NCI-H446 (cell line): ENCODE data around the gene TARS3.
"Not testable (repeated sequence)": the region's sequence is repeated elsewhere in the genome, so short reads cannot be mapped to it uniquely, and the experiment has no call there.

Source experiments
- DNase-seq, 2 experiments: peaks; one replicate each; lab custom pipeline; 2025; lab: John Stamatoyannopoulos, UW

The TARS3 gene

DNA sequence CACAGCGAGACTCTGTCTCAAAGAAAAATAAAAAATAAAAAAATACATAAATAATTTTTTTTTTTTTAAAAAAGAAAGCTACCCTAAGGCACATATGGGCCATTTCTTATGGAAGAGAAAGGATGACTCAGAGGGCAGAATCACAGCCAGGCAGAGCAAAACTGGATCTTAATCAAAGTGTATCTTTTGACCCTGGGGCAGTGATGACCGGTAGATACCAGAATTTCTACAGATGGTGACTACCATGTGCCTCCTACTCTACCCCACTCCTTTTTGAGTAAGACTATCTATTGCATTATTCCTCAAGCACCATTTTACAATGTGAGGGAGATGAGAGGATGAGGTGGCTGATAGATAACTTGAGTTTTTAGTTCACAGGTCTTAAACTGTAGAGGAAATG, 26.0 kb downstream of the TARS3 start:
- no peak for DNase-seq

DNA sequence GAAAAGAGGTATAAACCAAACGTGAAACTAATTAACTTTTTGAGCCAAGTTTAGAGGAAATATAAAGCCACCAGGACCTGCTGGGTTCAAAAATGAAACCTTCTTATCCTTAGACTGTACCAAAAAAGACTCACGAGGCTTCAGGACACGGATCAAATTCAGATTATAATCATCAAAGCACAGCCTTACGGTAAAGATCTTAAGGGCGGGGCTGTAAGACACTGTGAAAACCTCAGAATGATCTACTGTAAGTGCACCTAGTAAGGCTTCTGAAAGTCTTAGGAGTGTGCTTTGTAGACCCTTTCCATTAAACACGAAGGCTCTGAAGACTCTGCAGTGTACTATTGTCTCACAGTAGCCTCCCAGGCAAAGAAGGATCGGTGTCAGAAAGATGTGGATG, 26.8 kb downstream of the TARS3 start:
- no peak for DNase-seq

DNA sequence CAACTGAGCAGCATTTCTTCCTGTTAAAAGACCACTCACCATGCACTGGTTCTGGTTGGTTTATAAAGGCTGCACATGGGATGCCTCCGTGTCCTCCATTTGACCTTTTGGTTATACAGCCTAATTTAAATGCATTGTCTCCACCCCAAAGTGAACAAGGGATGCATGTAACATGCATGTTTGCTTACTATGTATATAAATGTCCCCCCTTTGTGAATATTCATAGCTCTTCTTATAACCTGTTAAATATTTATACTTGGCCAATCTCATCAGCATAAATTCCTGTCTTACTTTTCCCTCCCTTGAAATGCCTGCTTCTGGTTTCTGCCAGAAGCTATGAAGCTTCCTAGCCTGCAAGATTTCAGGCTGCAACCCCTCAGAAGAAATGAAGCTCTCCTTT, 27.4 kb downstream of the TARS3 start:
- DNase-seq, result no peak

DNA sequence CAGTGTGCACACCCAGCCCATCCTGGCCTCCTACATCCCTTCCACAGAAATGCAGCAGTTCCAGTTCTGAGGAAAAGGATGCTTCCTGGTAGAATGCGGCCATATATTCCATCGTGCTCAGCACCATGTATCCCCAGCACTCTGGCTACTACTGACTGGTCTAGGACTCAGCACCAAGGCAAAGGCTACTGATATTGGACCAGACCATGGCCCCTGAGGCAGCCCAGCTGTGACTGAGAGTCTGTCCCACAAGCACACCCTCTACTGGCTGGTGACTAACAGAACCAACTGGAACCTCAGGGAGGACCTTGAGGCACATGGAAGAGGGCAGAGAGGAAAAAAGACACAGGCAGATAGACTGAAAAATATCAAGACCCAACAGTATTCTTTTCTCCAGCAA, 30.0 kb downstream of the TARS3 start:
- DNase-seq, result no peak

DNA sequence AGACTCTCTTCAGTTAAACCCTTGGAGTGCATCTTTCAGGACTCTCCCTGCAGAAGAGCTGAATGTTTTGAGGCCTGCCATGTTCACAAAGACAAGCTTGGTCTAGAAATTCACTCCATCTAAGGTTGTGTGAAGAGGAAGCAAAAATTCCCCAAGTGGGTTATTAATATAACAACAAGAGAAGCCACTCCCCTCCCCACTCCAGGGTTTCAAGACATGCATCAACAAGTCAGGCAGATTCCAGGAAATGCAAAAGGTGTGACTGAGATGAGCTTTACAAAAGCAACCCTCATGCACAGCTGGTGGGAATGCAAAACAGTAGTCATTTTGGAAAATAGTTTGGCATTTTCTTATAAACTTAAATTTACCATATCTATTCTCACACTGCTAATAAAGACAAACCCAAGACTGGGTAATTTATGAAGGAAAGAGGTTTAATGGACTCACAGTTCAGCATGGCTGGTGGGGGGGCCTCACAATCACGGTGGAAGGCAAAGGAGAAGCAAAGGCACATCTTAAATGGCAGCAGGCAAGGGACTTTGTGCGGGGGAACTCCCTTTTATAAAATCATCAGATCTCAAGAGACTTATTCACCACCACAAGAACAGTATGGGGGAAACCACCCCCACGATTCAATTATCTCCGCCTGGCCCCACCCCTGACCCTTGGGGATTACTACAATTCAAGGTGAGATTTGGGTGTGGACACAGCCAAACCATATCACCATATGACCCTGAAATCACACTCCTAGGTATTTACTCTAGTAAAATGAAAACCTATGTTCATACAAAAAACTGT, 31.3 kb downstream of the TARS3 start:
- no peak for DNase-seq

DNA sequence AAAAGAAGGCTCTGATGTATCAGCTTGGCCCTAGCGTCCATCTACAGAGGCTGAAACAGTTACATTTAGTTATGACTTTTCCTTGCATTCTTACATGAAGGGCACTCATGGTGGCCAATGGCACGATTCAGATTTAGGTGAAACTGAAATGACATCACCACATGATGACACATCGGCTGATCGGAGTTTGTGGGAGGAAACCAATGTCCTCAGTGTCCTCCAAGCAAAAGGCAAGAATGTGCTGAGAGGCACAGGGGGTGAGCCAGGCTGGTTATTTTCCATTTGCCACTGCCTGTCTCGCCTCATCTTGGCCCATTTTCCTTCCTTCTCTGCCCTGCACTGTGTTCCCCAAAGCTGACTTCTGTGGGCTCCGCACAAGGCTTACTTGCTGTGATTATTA, 34.4 kb downstream of the TARS3 start:
- no peak for DNase-seq

DNA sequence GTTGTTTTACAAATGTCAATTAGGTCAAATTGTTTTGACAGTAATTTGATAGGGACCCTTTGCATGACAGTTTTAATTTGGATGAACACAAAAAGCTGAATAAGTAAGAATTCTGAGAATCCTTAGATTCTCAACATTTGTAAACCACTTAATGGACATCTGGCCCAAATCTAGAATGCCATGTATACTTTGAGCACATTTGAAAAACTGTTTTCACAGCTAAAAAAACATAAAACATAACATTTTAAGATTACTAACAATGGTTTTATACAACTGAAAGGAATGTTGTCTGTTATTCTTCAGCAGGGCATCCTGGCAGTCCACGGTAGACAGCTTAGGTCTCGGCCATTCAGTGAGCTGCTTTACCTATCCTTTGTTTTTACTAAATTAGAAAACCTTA, 37.6 kb downstream of the TARS3 start:
- DNase-seq, result no peak

DNA sequence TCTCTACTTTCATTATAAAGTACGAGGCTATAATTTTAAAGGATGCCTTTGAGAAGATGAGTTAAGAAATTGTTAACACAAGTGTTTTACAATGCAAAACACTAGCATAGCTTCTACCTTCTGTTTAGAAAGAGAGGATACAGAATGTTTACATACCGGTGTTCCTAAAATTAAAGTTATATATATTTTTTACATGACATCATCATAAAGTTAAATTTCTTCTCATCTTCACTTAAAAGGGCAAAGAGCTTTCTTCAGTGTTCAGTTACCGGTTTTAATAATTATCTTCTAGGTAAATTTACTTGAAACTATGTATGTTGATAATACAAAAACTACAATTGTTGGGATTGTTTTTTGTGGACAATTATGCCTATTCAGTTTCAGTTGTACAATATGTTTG, 39.4 kb downstream of the TARS3 start:
- DNase-seq, result no peak

DNA sequence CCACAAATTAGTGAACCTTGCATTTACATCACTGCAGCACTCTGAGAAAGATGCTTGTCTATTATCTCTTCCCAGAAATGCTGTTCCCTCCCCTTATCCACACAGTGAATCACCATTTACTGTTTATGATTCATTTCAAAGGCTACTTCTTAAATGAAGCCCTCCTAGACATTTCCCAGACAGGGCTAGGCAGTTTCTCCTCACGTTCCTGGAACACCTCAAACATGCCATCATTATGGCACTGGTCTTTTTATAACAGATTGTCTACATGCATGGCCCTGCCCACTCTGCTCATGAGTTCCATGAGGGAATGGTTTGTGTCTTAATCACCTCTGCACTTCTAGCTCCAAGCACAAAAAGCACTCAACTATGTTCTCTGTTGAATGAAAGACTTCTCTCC, 39.9 kb downstream of the TARS3 start:
- DNase-seq, result no peak

DNA sequence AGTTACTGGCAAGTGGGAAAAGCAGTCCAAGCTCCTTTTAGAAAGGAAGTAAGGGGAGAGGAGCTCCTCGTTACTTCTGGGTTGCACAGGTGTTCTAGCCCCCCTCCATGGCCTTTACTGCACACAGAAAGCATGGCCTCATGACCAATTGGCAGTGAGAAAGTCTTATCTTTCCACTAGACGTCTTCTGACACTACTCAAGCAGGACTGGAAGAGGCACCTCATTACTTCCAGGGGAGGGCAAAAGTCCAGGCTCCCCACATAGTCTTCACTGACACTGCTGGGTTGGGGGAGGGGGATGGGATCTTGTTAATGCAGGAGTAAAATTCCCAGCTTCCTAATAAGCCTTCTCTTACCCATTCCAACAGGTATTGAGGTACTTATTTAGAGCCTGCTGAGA, 44.5 kb downstream of the TARS3 start:
- DNase-seq, result no peak

DNA sequence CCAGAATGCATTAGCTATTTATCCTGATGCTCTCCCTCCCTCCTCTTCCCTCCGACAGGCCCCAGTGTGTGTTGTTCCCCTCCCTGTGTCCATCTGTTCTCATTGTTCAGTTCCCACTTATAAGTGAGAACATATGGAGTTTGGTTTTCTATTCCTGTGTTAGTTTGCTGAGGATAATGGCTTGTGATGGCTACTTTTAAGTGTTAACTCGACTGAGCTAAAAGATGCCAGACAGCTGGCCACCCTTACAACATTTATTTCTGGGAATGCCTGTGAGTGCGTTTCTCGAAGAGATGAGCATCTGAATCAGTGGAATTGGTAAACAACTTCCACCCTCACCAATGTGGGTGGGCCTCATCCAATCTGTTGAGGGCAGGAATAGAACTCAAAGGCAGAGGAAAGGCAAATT, 47.3 kb downstream of the TARS3 start:
- DNase-seq, result peak in 1 of 2 experiments; percentile 46

DNA sequence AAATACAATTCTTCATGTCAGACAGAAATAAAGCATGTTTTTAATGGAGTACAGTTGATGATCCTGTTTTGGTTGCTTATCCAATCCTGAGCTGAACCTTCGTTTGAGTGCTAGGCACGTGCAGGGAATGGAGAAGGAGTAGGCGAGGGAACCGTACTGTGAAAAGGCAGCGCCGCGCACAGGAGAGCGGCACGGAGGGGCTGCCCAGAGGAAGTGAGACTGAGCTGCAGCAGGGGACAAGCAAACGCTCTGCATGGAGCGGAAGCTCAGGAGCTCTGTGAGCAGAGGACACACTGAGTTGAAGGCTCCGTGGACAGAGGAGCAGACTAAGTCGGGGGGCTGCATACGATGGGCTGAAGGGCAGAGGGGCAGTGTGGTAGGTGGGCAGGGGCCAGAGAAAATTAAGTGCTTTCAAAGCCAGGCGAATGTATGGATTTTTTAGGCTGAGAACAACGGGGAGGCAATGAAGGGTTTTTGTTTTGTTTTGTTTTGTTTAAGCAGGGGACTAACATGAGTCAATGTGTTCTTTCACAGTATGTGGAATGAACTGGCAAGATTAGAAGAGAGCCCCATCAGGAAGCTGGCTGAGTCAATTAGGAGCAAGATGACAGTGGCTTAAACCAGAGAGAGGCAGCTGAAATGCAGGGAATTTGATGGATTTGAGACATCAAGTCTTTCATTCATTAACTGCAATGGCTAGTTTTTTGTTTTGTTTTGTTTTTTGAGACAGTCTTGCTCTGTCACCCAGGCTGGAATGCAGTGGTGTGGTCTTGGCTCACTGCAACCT, 48.3 kb downstream of the TARS3 start:
- no peak for DNase-seq

DNA sequence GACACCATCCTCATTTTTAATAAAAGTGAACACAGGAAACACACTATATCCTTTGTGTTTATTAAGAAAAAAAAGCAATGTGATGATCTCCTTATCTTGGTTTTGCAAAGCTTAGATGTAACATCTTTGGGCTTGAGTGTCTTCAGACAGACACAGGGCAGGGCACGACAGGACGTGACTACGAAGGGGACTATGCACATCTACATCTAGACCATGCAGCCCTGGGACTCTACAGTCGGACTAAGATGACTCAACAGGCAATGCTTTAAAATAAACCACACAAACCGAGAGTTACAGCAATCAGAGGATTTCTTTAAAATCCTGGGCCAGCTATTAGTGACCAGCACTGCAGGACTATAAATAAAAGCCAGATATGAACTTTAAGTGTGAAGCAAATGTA, 49.3 kb downstream of the TARS3 start:
- no peak for DNase-seq

DNA sequence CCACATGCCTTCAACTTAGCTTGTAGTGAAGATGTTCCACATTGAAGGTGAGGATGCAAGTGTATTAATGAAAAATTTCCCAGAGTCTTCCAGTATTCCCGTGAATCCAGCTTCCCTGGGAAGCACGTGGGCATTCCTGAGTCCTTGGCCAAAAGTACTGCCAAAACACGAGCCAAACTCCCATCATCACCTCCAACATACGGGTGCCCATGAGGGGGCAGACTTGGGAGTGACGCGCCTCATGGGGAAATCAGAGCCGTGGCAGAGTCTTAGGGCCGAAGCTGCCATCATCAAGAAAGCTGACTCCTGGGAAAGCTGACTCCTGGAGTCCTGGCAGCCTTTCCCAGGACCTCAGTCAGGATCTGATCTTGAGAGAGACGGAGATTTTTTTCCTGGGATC, 52.0 kb downstream of the TARS3 start:
- DNase-seq, result no peak

DNA sequence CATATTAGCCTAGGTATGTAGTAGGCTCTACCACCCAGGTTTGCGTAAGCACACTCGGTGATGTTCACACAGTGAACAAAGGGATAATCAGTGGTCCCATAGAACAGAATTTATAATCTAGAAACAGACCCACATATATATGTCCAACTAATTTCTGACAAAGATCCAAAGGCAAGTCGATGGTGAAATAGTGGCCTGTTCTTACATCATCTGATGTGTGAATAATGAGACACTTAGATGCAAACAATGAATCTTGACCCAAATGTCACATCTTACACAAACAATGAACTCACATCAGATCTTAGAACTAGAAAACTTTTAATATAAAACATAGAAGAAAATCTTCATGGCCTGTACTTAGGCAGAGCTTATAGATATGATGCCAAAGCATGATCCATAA, 54.5 kb downstream of the TARS3 start:
- DNase-seq, result no peak

DNA sequence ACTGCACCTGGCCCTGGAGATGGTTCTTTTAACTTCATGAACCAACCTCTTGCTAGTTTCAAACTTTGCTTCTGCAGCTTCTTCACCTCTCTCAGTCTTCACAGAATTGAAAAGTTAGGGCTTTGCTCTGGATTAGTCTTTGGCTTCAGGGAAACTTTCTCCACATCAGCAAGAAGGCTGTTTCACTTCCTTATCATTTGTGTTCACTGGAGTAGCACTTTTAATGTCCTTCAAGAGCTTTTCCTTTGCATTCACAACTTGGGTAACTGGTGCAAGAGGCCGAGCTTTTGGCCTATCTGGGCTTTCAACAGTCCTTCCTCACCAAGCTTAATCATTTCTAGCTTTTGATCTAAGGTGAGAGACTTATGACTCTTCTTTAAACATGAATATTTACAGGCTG, 56.4 kb downstream of the TARS3 start:
- DNase-seq, result no peak

DNA sequence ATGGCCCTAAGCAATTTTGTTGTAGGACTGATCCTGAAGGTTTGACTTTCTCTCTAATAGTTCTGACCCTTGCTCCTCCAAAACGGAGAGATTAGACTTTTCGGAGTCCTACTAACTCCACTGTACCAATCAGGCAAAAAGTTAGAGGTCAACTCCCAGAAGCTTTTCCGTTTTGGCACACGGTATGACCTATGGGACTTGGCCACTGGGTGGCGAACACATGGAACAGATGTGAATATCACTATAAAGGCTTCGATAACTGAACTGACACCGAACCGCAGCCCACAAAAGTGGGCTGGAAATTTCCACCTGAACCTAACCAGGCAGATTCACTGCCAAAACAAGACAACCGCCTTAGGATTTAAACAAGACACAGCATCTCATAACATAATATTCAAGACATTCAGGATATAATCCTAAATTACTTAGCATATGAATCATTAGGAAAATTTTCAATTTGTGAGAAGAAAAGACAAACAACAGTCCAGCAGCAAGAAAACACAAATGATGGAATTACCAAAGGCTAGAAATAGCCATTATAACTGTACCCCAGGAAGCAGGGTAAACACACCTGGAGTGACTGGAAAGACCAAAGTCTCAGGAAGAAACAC, 59.9 kb downstream of the TARS3 start:
- DNase-seq, result no peak

DNA sequence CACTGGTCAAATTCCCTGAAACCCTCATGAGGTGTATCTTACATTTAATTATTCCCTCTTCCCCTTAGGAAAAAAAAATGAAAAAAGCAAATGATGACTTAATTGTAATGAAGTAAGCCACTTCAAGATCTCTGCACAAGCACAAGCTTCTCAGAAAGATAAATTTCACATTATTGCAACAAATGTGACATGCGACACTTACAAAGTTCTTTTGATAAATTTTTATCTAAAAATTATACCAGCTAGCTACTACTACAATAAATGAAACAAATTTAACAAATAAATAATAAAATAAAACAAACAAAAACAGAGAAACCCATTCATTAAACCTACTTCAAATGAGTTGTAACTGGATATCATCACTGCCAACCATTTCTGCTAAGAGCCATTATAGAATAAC, 62.1 kb downstream of the TARS3 start:
- DNase-seq, result no peak

DNA sequence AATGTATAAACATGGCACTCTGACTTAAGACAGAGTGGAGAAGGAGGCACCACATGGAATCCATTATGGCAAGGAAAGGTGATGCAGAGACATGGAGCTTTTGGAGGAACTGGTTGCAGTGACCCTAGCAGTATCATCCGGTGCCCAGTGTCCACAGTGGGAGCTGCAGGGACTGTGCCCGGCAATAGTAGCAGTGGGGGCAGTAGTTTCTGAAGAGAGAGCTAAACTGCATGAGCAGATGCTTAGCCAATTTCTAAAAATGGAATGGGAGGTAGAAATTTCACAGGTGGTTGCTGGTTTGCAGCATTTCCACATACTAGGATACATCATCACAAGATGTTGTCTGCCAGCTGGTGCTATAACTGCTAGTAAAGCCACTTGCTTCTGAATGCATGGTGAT, 64.3 kb downstream of the TARS3 start:
- DNase-seq, result no peak

DNA sequence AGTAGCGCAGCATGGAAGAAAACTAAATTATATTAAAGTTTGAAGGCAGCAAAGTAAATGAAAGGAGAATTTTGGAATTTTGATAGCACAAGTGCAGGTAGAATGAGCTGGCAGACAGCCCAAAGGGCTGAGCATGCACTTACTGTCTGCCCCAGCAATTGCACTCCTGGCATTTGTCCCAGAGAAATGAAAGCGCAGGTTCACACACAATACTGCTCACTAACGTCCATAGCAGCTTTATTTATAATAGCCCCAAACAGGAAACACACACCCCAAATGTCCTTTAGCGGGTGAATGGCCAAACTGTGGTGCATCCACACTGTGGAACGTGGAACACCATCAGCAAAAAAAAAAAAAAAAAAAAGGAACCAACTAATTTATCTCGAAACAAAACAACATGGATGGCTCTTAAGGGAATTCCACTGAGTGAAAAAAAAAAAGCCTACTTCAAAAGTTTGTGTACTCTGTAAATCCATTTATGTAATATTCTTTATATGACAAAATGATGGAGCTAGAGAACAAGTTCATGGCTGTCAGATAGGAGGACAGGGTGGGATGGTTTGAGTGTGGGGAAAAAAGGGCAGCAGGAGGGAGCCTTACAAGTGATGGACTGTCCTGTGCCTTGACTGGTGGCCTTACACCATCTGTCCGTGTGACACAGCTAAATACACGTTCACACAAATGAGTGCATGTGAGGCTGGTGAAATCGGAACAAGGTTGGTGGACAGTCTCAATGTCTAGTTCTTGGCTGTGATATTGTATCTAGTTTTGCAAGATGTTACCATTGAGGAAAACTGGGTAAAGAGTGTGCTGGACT, 66.1 kb downstream of the TARS3 start:
- no peak for DNase-seq

DNA sequence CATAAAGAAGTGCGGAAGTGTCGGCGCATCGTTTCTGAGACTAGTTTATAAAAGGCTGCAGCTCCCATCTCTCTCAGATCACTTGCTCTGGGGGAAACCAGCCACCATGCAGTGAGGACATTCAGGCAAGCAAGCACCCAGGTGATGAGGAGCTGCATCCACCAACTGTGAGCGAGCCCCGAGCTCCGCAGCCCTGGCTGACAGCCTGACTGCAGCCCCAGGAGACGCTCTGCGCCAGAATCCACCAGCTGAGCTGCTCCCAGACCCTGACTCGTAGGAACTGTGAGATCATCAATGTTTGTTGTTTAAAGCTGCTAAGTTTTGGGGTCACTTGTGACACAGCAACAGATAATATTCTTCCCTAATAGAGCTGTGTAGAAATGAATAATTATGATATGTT, 67.1 kb downstream of the TARS3 start:
- no peak for DNase-seq

DNA sequence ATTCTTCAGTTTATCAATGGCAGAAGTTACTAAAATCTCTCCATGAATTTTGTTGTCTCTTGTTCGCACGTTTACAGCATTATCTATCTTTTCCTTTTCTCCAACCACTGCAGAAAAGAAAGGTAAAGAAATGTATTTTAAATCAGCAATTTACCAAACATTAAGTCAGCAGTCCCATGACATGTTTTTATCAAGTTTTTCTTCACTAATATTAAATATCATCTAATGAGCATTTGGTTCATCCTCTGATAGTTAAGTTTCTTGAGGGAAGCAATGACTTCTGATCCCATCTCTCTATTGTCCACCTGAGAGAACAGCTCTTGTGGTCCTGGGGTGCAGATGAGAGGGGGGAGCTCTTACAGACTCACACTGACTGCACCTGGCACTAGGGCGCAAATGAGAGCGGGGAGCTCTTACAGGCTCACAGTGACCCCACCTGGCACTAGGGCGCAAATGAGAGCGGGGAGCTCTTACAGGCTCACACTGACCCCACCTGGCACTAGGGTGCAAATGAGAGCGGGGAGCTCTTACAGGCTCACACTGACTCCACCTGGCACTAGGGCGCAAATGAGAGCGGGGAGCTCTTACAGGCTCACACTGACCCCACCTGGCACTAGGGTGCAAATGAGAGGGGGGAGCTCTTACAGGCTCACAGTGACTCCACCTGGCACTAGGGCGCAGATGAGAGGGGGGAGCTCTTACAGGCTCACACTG, 69.5 kb downstream of the TARS3 start:
- not testable (repeated sequence) for DNase-seq
